AG20443 (cell line): ENCODE results near the gene DPM2.

Experiments
- DNase-seq: peaks from one replicate; pipeline ENCODE4 v3.0.0; 2012; ENCODE audit warnings: low spot score, mixed read lengths

DPM2 gene, protein sequence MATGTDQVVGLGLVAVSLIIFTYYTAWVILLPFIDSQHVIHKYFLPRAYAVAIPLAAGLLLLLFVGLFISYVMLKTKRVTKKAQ

DNA sequence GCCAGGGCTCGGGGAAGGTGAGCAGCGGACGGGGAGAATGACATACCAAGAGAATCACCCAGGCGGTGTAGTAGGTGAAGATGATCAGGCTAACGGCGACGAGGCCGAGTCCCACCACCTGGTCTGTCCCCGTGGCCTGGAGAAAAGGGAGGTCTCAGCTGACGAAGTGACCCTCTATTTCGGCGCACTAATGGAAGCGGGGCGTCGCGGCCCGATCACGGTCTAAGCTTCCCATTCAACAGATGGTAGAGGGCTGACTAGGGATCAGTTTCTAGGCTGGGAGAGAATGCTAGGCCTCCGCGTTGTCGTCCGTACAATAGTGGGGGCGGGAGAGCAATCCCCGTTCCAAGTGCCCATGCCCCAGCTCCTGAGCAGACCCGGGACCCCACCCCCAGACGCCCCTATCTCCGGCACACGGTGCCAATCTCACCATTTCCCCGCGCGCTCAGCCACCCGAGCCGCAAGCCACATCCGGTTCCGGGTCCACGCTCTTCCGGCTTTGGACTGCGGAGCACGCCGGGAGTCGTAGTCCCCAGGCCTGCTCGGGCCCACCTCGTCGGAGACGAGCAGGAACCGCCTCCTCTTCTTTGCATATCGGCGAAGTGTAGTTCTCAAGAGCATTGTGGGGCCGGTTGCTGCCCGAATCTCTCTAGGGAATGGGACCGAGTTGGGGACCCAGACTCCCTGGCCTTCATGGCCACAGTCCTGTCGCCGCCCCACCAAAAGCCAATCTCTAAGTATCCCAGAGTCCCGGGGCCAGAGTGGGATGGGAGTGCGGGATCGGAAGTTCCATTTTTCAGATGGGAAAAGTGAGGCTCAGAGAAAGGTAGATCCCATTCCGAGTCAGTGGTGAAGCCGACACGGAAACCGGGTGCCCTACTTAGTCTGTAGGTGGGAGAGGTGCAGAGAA lies at the start of gene DPM2:
Gene DPM2 (minus strand): TSS at position 467 of the 910 bp plus-strand sequence. CDS start 34 bp downstream, at position 433.
- peak; percentile 93 for DNase-seq

DNA sequence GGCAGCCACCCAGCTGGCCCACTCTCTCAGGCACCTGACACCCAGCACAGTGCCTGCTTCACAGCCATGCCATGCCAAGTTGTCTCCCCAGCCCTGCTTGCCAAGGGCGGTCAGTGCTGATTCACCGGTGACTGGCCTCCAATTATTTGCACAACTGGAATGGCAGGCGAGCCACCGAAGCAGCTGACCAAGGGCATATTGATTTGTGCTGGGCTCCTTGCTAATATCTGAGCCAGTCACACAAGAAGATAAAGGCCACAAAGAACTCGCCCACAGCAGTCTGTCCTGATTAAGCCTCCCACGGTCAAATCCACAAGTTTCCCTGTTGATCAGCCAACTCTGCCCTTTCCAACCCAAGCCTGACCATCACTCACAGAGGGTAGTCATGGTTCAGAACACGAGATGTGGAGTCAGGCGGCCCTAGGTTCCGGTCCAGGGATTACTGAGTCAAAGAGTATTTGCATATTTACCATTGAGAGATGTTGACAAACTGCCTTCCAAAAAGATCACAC lies 49.5 kb upstream of the DPM2 start:
- DNase-seq = peak; percentile 82

DNA sequence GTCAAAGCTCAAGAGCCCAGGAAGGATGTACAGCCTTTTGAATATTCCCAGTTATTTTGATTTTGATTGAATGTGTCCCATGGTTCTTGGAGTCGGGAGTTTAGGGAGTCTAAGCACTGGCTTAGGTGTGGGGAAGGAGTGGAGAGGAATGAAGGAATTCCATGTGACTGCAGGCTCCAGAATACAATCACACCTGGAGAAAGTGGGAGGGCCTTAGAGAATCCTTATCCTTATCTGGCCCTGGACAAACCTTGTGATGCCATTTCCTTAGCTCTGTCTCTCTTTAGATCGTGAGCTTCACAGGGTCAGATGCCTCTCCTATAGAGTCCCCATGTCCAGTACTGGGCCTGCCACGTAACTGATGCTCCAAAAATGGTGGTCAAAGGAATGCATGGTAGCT lies 47.4 kb upstream of the DPM2 start:
- no peak for DNase-seq

DNA sequence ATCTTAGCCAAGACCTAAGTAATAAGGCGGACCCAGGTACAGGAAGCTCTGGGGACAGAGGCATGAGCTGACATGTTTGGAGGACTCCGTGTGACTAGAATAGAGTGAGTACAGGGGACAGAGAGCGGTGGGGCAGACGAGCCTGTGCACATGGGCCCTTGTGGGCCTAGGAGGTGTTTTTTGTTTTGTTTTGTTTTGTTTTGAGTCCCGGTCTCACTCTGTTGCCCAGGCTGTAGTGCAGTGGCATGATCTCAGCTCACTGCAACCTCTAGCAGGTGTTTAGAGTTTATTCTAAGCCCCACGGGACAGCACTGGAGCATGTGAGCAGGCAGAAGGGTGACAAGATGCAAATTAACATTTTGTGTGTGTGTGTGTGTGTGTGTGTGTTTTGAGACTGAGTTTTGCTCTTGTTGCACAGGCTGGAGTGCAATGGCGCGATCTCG lies 46.2 kb upstream of the DPM2 start:
- no peak for DNase-seq

DNA sequence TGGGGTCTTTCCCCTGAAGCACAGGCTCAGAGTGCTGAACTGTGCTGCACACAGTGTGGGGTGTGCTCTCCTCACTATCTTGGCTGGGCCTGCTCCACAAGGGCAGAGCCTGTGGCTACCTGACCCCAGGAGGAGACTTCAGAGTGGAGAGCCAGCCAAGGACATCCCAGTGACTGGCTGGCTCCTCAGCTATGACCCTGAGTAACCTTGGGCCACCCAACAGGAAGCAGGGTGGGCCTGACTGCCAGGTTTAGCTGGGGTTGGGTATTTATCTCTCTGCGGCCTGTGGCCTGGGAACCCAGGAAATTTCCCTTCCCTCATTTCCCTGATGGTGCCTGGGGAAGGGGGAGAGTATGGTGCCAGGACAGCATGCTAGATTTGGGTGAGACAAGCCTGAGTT lies 45.3 kb upstream of the DPM2 start:
- DNase-seq = no peak

DNA sequence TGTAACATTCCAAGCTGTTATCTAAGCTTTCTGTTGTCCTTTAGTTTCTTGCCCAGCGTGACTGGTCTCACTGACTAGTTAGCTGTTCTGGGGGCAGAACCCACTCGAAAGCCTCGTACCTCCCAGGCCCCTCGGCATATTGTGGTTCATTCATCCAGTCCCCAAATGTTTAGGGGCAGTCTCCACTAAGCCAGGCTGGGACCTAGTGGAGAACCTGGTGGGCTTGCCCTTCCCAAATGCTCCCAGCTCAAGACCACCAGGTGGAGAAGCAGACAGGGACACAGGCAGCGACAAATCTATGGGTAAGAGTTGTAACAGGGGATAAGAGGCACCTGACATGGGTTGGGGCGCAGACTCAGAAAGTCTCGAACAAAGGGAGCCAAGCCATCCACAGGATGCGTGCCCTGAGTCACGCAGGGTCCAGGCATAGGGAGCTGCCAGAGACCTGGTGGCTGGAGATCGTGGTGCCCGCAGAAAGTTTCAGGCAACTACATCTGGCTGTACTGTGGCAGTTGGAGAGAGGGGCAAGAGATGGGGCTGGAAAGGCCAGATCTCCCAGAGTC lies 44.0 kb upstream of the DPM2 start:
- no peak for DNase-seq

DNA sequence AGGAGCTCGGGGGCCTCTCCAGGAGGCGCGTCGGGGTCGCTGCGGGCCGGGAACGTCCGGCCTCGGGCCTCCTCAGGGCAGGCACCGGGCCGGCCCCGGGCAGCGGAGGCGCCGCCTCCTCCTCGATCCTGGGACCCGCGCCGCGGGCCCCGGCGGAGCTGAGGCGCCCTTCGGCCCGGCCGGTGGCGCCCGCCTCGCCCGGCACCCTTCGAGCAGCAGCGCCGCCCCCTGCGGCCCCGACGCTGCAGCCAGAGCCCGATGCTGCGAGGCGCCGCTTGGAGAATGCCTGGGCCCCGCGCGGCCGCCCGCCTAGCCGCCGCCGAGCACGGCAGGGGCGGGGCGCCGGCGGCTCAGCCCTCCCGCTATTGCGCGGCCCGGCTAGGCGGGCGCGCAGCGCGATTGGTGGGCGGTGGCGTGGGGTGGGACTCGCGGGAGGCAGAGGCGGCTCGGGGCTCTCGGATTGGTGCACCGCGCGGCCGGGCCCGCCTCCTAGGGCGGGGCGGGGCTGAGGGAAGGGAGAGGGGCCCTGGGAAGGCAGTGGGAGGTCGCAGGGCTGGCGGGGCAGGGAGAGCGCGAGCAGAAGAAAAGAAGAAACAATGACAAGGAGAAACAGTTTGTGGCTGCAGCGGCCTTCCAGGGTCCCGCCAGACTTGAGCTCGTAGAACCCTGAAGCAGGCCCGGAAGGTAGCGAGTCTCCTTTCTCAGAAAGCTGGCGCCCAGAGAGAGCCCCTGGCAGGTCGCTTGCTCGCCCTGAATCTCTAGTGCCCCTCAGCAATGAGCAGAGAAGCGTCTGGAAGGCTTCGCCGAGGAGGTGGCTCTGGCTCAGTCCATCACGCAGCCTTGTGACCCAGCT lies 43.3 kb upstream of the DPM2 start, which contains the start of gene EEIG1:
Gene EEIG1 (minus strand): TSS at position 284 of the 853 bp plus-strand sequence. CDS start 852 bp downstream, outside the sequence.
- DNase-seq = peak; percentile 99

DNA sequence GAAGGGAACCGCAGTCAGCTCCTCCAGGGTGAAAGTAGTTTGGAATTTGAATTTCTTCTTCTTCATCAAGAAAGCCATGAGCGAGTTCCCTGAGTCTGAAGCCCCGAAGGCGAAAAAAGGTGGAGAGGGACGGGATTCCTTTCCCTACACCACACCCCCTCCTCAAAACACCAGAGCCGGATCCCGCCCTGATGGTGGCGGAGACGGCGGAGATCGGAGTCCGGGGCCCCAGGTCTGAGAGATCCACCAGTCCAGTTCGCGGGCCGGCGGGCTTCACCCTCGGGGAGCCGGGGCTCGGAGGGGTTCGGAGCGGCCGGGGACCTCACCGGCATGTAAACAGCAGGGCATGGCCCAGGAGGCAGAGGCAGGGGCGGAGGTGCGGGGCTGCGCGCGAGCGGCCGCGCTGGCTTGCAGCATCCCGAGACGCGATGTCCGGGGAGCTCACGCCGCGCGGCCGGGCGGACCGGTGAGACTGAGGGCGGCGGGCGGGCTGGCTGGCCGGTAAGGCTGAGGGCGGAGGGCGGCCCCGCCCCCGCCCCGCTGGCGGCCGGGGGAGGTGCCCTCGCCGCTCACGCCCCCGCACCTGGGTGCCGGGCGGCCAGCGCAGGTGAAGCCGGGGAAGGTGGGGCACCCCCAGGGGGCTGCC lies 42.5 kb upstream of the DPM2 start:
- no peak for DNase-seq

DNA sequence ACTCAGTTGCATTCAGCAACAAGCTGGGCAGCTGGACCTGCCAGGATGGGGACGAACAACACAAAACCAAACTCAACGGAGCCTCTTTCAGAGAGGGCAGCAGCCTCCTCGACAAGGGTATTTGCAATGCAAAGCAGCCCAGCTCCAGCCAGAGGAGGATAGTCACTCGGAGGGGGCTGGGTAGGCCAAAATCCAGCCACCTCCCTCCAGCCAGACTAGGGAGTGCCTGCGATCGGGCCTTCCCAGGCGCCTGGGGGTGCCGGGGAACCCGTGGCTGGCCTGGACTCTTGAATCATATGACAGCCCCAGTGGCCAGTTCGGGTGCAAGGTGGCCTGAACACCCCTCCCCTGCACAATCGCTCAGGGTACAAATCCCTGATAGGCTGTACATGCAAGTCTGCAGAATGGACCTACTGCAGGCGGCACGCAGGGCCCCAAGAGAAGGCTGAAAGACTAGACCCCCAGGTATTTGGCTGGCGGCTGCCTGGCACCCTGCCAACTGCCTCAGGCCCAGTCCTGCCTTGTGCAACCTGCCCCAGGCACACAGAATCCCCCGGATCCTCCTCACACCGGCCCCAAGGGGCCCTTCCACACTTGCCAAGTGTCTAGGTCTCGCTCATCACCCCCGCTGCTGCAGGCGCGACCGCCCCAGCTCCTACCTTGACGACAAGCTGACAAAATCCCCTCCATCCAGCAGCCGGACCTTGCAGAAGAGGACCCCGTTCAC lies 41.8 kb upstream of the DPM2 start:
- peak; percentile 69 for DNase-seq

DNA sequence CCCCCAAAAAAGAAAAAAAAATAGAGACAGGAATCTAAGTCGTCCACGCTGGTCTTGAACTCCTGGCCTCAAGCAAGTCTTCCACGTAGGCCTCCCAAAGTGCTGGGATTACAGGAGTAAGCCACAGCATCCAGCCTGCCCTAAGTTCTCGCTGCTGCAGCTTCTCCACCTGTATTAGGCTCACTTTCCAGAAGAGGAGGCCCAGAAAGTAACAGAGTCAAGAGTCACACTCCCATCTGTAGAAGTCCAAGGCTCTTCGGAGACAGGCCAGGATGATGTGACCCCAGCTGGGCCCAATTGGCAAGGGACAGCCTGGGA lies 41.3 kb upstream of the DPM2 start:
- no peak for DNase-seq

DNA sequence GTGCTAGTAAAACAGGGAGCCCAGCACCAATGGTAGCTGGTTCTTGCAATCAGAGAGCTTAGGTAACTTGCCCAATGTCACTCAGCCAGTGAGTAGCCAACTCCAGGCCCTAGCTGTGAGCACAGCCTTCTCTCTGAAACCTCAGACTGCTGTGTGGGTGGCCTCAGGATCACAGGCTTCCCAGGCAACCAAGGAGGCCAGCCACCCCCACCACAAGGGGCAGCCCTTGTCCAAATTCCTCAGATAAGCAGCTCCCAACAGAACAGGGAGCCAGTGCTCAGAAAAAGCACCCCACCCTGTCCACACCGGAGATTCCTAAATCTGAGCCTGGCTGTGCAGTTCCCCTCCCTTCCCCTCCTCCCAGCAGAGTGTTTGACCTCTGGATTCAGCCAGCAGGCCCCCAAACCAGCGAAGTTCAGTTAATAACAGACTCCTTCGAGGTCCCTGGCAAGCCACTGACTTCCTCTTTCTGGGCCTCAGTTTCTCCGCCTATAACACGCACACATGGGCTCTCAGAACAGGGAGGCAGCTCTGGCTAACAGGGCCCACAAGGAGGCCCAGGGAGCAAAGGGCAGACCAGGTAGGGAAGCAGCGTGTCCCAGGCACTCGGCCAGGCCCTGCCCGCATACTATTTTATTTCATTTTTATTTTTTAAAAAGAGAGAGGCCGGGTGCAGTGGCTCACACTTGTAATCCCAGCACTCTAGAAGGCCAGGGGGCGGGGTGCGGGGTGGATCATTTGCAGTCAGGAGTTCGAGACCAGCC lies 40.4 kb upstream of the DPM2 start:
- DNase-seq = peak; percentile 81

DNA sequence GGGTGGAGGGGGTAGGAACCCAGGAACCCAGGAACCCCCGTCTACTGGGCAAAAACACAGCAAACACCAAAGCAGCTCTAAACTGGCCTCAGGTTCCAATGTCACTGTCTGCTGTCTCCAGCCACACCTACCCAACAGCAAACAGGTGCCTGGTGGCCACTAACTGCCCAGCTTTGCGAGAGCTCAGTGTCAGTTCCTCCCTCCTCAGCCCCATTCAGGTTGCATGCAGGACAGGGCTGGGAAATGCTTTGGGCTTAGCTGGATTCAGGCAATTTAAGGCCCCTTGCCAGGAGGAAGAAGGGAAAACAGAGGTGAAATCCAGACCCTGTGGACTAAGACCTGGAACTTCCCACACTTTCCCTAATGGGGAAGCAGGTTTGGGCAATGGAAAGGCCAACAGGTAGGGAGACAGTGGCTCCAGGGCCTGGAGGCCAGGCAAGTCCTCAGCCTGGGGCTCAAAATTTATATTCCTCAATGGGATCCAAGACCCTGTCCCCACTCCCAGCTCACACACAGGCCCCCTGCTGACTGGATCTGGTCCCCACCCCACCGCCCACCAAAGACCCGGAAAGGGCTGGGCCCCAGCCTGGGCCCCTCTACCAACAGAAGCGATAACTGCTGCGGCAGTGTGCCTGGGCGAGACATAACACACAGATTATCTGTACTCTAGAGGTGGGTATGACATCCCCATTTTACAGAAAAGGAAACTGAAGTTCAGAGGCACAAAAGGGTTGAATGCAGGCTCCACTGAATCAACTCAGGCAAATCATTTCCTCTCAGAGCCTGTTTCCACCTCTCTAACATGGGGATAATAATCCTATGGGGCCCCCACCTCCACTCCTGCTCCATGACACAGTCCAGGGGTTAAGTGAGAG lies 39.6 kb upstream of the DPM2 start:
- DNase-seq = no peak

DNA sequence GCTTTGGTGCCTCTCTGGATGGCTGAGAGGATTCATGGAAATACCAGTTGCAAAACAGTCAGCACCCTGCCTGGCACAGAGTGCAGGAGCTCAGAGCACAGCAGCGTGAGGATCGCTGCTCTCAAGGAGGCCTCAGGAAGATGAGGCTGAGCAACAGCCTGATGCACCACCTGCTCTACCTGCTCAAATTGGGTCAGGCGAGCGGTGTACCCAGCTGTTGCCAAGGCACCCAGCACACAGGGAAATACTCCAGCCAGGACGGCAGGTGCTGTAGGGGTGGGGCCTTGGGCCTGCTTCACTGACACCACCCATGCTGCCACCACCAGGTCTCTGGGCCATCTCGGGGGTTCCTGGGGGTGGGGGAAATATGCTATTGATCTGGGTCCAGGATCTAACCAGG lies 38.8 kb upstream of the DPM2 start:
- no peak for DNase-seq

DNA sequence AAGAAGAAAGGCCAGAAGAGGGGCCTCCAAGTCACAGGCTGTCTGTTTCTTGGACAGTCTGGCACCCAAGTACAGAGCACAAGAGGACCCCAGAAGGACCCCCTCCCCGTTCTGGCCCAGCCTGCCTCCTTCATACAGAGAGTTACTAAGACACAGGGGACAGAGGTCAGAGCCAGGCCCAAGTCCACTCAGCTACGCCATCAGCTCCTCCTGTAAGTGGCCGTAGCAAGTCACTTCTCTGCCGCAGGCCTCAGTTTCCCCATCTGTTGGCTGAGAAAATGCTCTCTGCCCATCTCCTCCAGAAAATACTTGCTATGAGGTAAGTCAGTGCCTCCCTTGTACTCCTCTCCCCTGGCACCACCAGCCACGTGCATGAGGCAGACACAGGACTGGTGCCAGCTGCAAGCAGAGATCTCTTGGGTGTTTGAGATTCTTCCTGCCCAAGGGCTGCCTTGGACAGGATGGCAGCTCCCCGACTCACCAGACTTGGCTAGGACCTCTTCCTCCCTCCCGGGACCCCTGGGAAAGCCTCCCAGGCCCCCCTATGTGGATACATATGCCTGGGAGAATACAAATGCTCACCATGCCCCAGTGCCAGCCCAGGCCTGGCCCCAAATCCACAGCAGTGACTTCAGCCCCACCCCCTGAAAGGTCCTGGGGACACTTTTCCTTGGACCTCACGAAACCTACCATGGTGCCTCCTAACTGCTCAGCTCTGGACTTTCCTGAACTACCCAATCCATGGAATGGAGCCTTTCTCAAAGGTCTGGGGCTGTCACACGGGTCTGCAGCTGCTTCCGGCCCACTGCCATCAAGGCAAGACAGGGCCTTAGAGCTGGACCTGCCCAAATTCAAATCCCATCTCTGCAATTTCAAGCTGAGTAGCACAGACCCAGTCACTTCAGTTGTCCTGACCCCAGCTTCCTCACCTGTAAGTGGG lies 38.0 kb upstream of the DPM2 start:
- no peak for DNase-seq

DNA sequence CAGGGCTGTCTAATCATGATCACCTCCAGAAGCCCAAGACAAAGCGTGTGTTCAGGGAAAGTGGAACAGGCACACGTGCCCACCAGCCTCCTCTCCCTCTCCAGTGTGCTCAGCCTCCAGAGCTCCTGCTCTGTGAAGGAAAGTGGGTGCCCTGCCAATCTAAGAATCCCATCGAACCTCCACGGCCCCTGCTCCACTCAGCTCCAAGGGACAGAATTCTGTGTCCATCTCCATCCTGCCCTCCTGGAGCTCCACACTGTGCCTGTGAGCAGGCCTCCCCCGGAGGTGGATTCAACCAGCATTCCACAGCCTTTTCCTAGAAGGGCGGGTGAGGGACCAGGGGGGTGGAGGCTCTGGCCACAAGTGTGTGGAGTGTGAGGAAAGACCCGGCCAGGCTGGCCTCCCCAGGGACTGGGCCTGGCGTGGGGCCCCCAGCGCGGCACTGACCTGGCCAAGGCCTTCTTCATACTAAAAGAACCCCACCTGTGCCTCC lies 37.2 kb upstream of the DPM2 start:
- peak; percentile 73 for DNase-seq

DNA sequence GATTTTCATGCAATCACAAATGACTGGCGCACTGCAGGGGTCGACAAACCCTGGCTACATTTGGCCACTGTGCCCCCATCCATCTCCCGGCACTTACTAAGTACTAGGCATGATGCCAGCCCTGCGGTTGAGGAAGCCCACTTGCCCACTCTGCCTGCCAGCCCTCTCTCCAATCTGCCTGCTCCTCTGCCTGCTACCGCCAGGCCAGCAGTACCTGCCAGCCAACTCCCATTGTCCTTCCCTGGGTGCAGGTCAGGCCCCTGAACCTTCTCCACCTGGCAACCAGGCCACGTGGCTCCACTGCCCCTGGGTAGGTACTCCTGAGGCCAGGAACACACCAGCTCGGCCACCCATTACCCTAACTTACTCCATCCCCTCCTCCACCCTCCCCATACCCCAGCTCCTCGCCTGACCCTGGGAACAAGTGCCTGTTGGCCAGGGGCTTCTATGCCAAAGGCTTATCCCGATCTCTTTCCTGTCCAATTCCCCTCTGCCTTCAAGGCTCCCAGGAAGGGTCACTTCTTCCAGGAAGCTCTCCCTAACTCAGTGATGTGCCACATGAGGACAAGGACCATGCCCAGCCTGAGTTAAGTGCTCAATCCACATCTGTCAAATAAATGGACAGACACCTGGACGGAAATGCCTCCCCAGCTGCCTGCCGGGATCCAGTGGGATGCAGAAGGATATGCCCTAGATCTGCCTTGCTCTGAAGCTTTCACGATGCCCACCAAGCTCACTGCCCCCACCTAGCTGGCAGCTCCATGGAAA lies 36.5 kb upstream of the DPM2 start:
- no peak for DNase-seq
